Ovary (tissue), 3 donors: Measurements from ENCODE around the gene DUSP9.

ENCODE experiments used
- CTCF ChIP-seq, 3 donors: fragments of 450-650 bp in 2 of 3; fragments of 200-600 bp in 1 of 3; IDR thresholded peaks; one replicate each; pipeline versions ENCODE4 v1.5.1 to v1.8.0; 2016 to 2022; ENCODE audit warnings: antibody characterized with exemption in 3 of 3, mild to moderate bottlenecking in 1 of 3
- POLR2A ChIP-seq: fragments of 450-650 bp; IDR thresholded peaks from one replicate; pipeline ENCODE4 v1.6.1; 2017; ENCODE audit warnings: antibody characterized with exemption, mild to moderate bottlenecking, moderate library complexity
- donor health status: DM: no; HTN: no; CAD: no.

DNA sequence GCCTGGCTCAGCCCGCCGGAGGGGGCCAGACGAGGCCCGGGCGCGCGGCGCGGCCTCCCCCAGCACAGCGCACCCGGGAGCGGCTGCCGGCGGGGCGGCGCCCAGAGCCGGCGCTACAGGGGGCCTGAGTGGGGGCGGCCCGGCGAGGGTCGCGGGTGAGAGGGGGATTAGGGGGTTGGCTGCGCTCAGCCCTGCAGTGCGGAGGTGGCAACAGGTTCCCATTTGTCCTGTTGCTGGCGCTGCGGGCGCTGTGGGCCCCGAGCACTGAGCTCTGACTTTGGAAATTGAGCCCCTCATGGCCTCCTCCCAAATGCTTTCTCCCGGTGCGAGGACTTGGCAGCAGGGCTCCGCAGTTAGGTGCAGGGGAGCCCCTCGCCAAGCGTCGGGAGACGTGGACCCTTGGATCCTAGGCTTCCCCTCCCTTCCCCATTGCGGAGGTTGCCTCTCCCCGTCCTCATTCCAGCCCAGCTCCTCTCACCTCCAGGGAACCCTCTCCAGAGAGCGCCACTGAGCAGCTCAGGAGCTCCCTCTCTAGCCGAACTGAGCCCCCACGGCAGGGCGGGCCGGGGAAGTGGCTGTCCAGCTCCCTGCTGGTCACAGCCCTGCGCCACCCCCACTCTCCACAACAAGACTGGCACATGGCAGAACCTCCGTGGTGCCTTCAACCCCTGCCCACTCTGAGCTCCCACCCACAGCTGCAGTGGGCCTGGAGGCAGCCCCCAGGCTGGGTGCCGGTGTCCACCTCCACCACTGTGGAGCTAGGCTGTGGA, 2.5 kb upstream of the DUSP9 start:
- TF ChIP-seq POLR2A (no peak), CTCF (IDR thresholded peaks at IDR 0.05) (no peak)
